HepG2 (cell line): Measurements from ENCODE around the gene STIM2. TPM values are rescaled to one million over a fixed set of nuclear protein-coding genes. Genes with fewer than 3 reads are reported as not detected.

ENCODE experiments used
- ATF1 ChIP-seq: IDR thresholded peaks from 2 replicates; pipeline ENCODE4 v1.6.1; 2016; ENCODE audit warnings: mild to moderate bottlenecking, control low read depth
- FOXA1 ChIP-seq, 2 experiments: fragments of 450-650 bp in 1 of 2; sonication (generic) in 1 of 2; formaldehyde crosslinking in 1 of 2; IDR thresholded peaks; 2 replicates each; pipeline versions ENCODE4 v1.4.0 to v1.6.1; 2016 to 2020; ENCODE audit warnings: missing genetic modification reagents in 1 of 2
- FOXP4 ChIP-seq: sonication (generic); formaldehyde crosslinking; IDR thresholded peaks from 2 replicates; pipeline ENCODE4 v1.4.0; 2020; ENCODE audit warnings: missing genetic modification reagents
- GATA4 ChIP-seq: sonication (generic); IDR thresholded peaks from 2 replicates; pipeline ENCODE4 v1.6.1; 2016; ENCODE audit warnings: antibody characterized with exemption, low read depth, borderline replicate concordance
- HHEX ChIP-seq: IDR thresholded peaks from 2 replicates; pipeline ENCODE4 v1.6.1; 2016; ENCODE audit warnings: control low read depth
- IKZF5 ChIP-seq: IDR thresholded peaks from 2 replicates; pipeline ENCODE4 v1.6.1; 2018; ENCODE audit warnings: missing genetic modification reagents, mild to moderate bottlenecking, missing compliant biosample characterization
- MLXIP ChIP-seq: sonication (generic); formaldehyde crosslinking; IDR thresholded peaks from 2 replicates; pipeline ENCODE4 v1.9.0; 2021; ENCODE audit warnings: missing genetic modification reagents, borderline replicate concordance
- TBX3 ChIP-seq: fragments of 450-650 bp; IDR thresholded peaks from 2 replicates; pipeline ENCODE4 v1.6.1; 2017; ENCODE audit warnings: antibody characterized with exemption, mild to moderate bottlenecking, inconsistent platforms, borderline replicate concordance
- ZBTB49 ChIP-seq: sonication (generic); formaldehyde crosslinking; IDR thresholded peaks from 2 replicates; pipeline ENCODE4 v1.4.0; 2020; ENCODE audit warnings: missing genetic modification reagents, borderline replicate concordance
- ZNF256 ChIP-seq: sonication (generic); formaldehyde crosslinking; conservative IDR thresholded peaks from 2 replicates; pipeline ENCODE4 v1.4.0; 2020; ENCODE audit warnings: missing genetic modification reagents
- ZNF274 ChIP-seq: sonication (generic); formaldehyde crosslinking; IDR thresholded peaks from 2 replicates; pipeline ENCODE4 v1.5.1; 2020; ENCODE audit warnings: mild to moderate bottlenecking, missing genetic modification reagents
- ZNF281 ChIP-seq: sonication (generic); formaldehyde crosslinking; IDR thresholded peaks from 2 replicates; pipeline ENCODE4 v1.4.0; 2020; ENCODE audit warnings: missing genetic modification reagents, borderline replicate concordance
- ZNF362 ChIP-seq: sonication (generic); formaldehyde crosslinking; IDR thresholded peaks from 2 replicates; pipeline ENCODE4 v1.4.0; 2020; ENCODE audit warnings: missing genetic modification reagents, mild to moderate bottlenecking, borderline replicate concordance
- ZNF644 ChIP-seq: IDR thresholded peaks from 2 replicates; pipeline ENCODE4 v1.6.1; 2016; ENCODE audit warnings: low read depth
- ZNF891 ChIP-seq: sonication (generic); formaldehyde crosslinking; IDR thresholded peaks from 2 replicates; pipeline ENCODE4 v1.5.0; 2020; ENCODE audit warnings: mild to moderate bottlenecking, missing genetic modification reagents
- polyA plus RNA-seq, 8 experiments: library from polyadenylated mRNA; depleted of rRNA in 3 of 8; stranded (reverse) in 7 of 8; unstranded in 1 of 8; fragments of >200 nt; fragmentation: Illumina TruSeq in 4 of 8; extraction: Trizol in 4 of 8; gene quantifications; 2 replicates each; pipeline versions ENCODE4 v1.2.1 to v1.2.3, GENCODE V29; 2011 to 2016; ENCODE audit warnings: low read depth in 4 of 8, missing spikeins in 1 of 8, mixed read lengths in 1 of 8; ENCODE audit not compliant: insufficient read depth in 1 of 8
- total RNA-seq, 5 experiments: library from RNA; depleted of rRNA; stranded (reverse); fragments of >200 nt; fragmentation: Illumina TruSeq; extraction: Trizol; gene quantifications; 2 replicates each; pipeline ENCODE4 v1.2.3, GENCODE V29; 2016; ENCODE audit warnings: low read depth in 1 of 5

The STIM2 gene
- total and polyA plus RNA-seq, 2 of the 13 experiments (the other 11 are each of a cell fraction or from before 2014, with no cell fraction given): 19.3 to 19.4 TPM

- no peak for TF ChIP-seq ZBTB49 (CRISPR knock-in tag)
- TF ChIP-seq ZNF891 (CRISPR knock-in tag): peak; percentile 80; the same call in 1 of the 2 replicates
- TF ChIP-seq FOXA1 (IDR thresholded peaks at IDR 0.05): no peak
- TF ChIP-seq FOXA1 (CRISPR knock-in tag; IDR thresholded peaks at IDR 0.05): no peak
- TF ChIP-seq GATA4: peak; percentile 31; the same call in 1 of the 2 replicates
- TF ChIP-seq ATF1 (CRISPR knock-in tag): no peak
- TF ChIP-seq MLXIP (CRISPR knock-in tag): no peak
- TF ChIP-seq ZNF274 (CRISPR knock-in tag): peak; percentile 47; the same call in 1 of the 2 replicates
- peak; percentile 84; the same call in 1 of the 2 replicates for TF ChIP-seq IKZF5 (CRISPR knock-in tag)
- TF ChIP-seq TBX3: 0 out of 2 replicates have a peak, but pooled peaks have one; percentile 14
- TF ChIP-seq ZNF644: no peak
- no peak for TF ChIP-seq ZNF281 (CRISPR knock-in tag)
- no peak for TF ChIP-seq ZNF256
- TF ChIP-seq ZNF362 (CRISPR knock-in tag): peak; percentile 57; the same call in 1 of the 2 replicates
- TF ChIP-seq FOXP4 (CRISPR knock-in tag): no peak; the same call in none of the 2 replicates
- no peak for TF ChIP-seq HHEX
Measured at GRCh38 chr4:26860157-26860921, at the start of gene STIM2 (continued).
